ENCODE results near the gene KLHL12.

Gene KLHL12

DNA sequence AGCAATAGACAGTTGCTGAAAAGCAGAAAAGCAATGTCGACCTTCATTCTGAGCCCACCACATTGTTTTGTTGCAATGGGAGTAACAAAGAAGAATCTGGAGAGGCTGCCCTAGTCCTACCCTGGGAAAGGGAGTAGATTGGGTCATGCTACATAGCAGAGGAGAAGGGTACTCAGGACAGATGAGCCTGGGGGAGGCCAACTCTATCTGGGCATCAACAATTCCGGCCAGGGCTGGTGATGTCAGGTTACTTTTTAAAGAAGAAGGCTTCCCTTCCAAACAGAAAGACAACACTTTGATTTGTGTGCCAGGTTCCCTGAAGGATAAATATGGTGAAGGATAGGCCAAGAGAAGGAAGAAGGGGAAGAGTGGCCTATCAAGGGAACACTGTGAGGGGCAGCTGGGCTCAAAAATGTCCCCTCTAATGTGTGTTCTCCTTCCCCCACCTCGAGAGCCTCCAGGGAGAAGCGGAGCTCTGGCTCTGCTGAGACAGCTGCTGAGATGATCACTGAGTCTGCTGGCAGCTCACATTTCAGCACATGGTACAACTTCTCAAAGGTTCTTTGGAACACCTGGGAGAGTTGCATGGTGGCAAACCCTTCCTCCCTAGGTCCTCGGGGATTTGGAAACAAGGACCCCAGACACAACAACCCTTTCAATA is 34.3 kb upstream of the KLHL12 start:
- no peak for TF ChIP-seq CTCF (IDR thresholded peaks at IDR 0.05; ENCODE audit: low read depth, low read length, missing control alignments)
- Histone ChIP-seq H3K36me3 (replicated peaks) (peaks cover 11% of the 10 kb centered on the region), H3K4me3 (ENCODE audit: low read depth, low read length) (no peak overlapping the region), H3K27ac (no peak overlapping the region), H3K27me3 (replicated peaks) (no peaks in the 10 kb centered on the region)
- in situ Hi-C loops (cut with HindIII; ENCODE audit: low pct_ligation_motif_present, low sequenced_read_pairs): no loop called here
- DNase-seq: no peak

DNA sequence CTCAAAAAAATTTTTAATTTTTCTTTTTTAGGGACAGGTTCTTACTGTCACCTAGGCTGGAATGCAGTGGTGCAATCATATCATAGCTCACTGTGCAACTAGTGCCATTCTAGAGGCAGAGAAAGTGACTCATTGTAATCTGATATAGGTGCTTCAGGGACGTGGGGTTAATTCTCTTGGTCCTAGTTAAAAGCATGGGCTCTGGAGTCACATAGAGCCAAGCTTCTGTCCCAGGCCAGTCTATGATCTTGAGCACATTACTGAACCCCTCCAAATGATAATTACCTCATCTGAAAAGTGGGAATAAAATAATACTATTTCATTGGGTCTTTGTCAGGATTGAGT is 32.2 kb upstream of the KLHL12 start:
- DNase-seq: peak; percentile 49
- TF ChIP-seq CTCF (IDR thresholded peaks at IDR 0.05; ENCODE audit: low read depth, low read length, missing control alignments): no peak
- no peak overlapping the region for H3K27ac ChIP-seq
- H3K4me3 ChIP-seq (ENCODE audit: low read depth, low read length): no peak overlapping the region
- peaks cover 10% of the 10 kb centered on the region for H3K36me3 ChIP-seq (replicated peaks)
- in situ Hi-C loops (cut with HindIII; ENCODE audit: low pct_ligation_motif_present, low sequenced_read_pairs): no loop called here
- H3K27me3 ChIP-seq (replicated peaks): no peaks in the 10 kb centered on the region

DNA sequence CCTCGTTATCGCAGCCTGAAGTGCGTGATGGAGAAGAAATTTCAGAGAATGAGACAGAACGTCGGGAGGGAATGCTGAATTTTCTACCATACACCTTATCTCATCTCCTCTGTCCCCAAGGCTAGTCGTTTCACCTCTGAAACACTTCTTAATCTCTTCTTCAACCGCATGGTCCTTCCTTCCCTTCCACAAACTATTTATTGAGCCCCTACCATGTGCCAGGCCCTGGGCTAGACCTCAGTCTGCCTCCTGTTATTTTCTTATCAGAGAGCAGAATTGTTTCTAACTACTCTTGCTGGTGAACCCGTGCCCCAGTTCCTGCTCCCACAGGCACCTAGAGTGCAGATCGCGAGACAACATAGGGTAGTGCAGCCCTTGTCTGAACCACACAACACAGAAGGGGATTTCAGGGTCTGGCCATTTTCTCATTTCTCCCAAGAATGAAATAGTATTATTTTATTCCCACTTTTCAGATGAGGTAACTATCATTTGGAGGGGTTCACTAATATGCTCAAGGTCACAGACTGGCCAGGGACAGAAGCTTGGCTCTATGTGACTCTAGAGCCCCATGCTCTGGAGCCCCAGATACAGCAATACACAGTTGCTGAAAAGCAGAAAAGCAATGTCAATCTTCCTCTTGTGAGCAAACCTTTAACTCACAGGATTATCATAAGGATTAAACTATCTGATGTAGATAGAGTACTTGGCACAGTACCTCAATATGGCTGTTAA is 31.7 kb upstream of the KLHL12 start:
- in situ Hi-C loops (cut with HindIII; ENCODE audit: low pct_ligation_motif_present, low sequenced_read_pairs): no loop called here
- Histone ChIP-seq H3K36me3 (replicated peaks) (peaks cover 8% of the 10 kb centered on the region), H3K4me3 (ENCODE audit: low read depth, low read length) (peak overlapping the region; percentile 63), H3K27me3 (replicated peaks) (no peaks in the 10 kb centered on the region), H3K27ac (peak overlapping the region; percentile 3)
- no peak for TF ChIP-seq CTCF (IDR thresholded peaks at IDR 0.05; ENCODE audit: low read depth, low read length, missing control alignments)
- DNase-seq: no peak

GRCh38 chr1:202957733-202958543 is 30.9 kb upstream of the KLHL12 start, which contains the start of gene ADIPOR1:
ADIPOR1 (minus strand) TSS chr1:202958312; CDS start chr1:202951070, 7,242 bp downstream.
- TF ChIP-seq CTCF (IDR thresholded peaks at IDR 0.05; ENCODE audit: low read depth, low read length, missing control alignments): no peak

GRCh38 chr1:202956969-202957368 is 29.9 kb upstream of the KLHL12 start:
- Histone ChIP-seq H3K27ac (no peak overlapping the region), H3K36me3 (replicated peaks) (peaks cover 3% of the 10 kb centered on the region), H3K27me3 (replicated peaks) (no peaks in the 10 kb centered on the region), H3K4me3 (ENCODE audit: low read depth, low read length) (peak overlapping the region; percentile 63)
- DNase-seq: no peak
- in situ Hi-C loops (cut with HindIII; ENCODE audit: low pct_ligation_motif_present, low sequenced_read_pairs): no loop called here
- no peak for TF ChIP-seq CTCF (IDR thresholded peaks at IDR 0.05; ENCODE audit: low read depth, low read length, missing control alignments)

More at GRCh38 chr1:202957733-202958543, 30.9 kb upstream of the KLHL12 start, which contains the start of gene ADIPOR1:
- in situ Hi-C loops (cut with HindIII; ENCODE audit: low pct_ligation_motif_present, low sequenced_read_pairs): no loop called here
- peak; percentile 73 for DNase-seq
- Histone ChIP-seq H3K27me3 (replicated peaks) (no peaks in the 10 kb centered on the region), H3K27ac (peak within 1 kb of the TSS; percentile 85), H3K4me3 (ENCODE audit: low read depth, low read length) (peak within 1 kb of the TSS; percentile 63), H3K36me3 (replicated peaks) (peaks cover 5% of the 10 kb centered on the region)

Data from brain microvascular endothelial cell (primary cell).